ENCODE results near the gene DIP2B. TPM values are rescaled to one million over a fixed set of nuclear protein-coding genes. Genes with fewer than 3 reads are reported as not detected.
"Not testable (repeated sequence)": the region's sequence is repeated elsewhere in the genome, so short reads cannot be mapped to it uniquely, and the experiment has no call there.

The DIP2B gene
- total RNA-seq, 1 donor from 2014 or later: 28.6 TPM

- intact Hi-C loops (cut with DNase I): no loop called here
- no peaks in the 10 kb centered on the region for H3K36me3 ChIP-seq
- no peaks in the 10 kb centered on the region for H3K27me3 ChIP-seq
- no peaks in the 10 kb centered on the region for H3K9me3 ChIP-seq
- peaks cover 20% of the 10 kb centered on the region for H3K4me1 ChIP-seq
- ATAC-seq: no peak
- DNase-seq: no peak
- H3K27ac ChIP-seq: no peak overlapping the region
- no peak for TF ChIP-seq CTCF (IDR thresholded peaks at IDR 0.05)
- no peak overlapping the region for H3K4me3 ChIP-seq
Measured at GRCh38 chr12:50542448-50542847, 37.7 kb downstream of the DIP2B start.

- H3K27ac ChIP-seq; H3K27me3 ChIP-seq; H3K36me3 ChIP-seq; DNase-seq; H3K9me3 ChIP-seq; ATAC-seq; H3K4me3 ChIP-seq; intact Hi-C loops (cut with DNase I): not testable (repeated sequence)
- H3K4me1 ChIP-seq: peaks cover 13% of the 10 kb centered on the region
Measured at GRCh38 chr12:50543188-50543587, 38.4 kb downstream of the DIP2B start.

GRCh38 chr12:50545213-50545612 lies 40.4 kb downstream of the DIP2B start:
- Histone ChIP-seq H3K36me3 (no peaks in the 10 kb centered on the region), H3K4me1 (peaks cover 23% of the 10 kb centered on the region), H3K27ac (no peak overlapping the region), H3K27me3 (no peaks in the 10 kb centered on the region), H3K4me3 (no peak overlapping the region), H3K9me3 (no peaks in the 10 kb centered on the region)
- ATAC-seq (no peak), DNase-seq (no peak)
- no peak for TF ChIP-seq CTCF (IDR thresholded peaks at IDR 0.05)
- intact Hi-C loops (cut with DNase I): no loop called here

- no peaks in the 10 kb centered on the region for H3K27me3 ChIP-seq
- intact Hi-C loops (cut with DNase I): no loop called here
- H3K27ac ChIP-seq: no peak overlapping the region
- no peak for TF ChIP-seq CTCF (IDR thresholded peaks at IDR 0.05)
- no peaks in the 10 kb centered on the region for H3K9me3 ChIP-seq
- H3K36me3 ChIP-seq: no peaks in the 10 kb centered on the region
- DNase-seq (no peak), ATAC-seq (no peak)
- H3K4me1 ChIP-seq: peaks cover 29% of the 10 kb centered on the region
- H3K4me3 ChIP-seq: no peak overlapping the region
Measured at GRCh38 chr12:50545786-50546185, 41.0 kb downstream of the DIP2B start.

GRCh38 chr12:50546441-50547318 lies 41.9 kb downstream of the DIP2B start:
- H3K27me3 ChIP-seq: no peaks in the 10 kb centered on the region
- intact Hi-C loops (cut with DNase I): no loop called here
- no peaks in the 10 kb centered on the region for H3K36me3 ChIP-seq
- TF ChIP-seq CTCF (IDR thresholded peaks at IDR 0.05): no peak
- H3K4me1 ChIP-seq: peaks cover 32% of the 10 kb centered on the region
- H3K27ac ChIP-seq: no peak overlapping the region
- ATAC-seq: no peak
- no peak for DNase-seq
- H3K9me3 ChIP-seq: no peaks in the 10 kb centered on the region
- no peak overlapping the region for H3K4me3 ChIP-seq

- H3K4me1 ChIP-seq: peaks cover 32% of the 10 kb centered on the region
- ATAC-seq (no peak), DNase-seq (no peak)
- intact Hi-C loops (cut with DNase I): no loop called here
- no peaks in the 10 kb centered on the region for H3K36me3 ChIP-seq
- TF ChIP-seq CTCF (IDR thresholded peaks at IDR 0.05): no peak
- no peak overlapping the region for H3K4me3 ChIP-seq
- H3K27me3 ChIP-seq: no peaks in the 10 kb centered on the region
- no peak overlapping the region for H3K27ac ChIP-seq
- no peaks in the 10 kb centered on the region for H3K9me3 ChIP-seq
Measured at GRCh38 chr12:50547742-50548141, 43.0 kb downstream of the DIP2B start.
